CD4-positive, alpha-beta memory T cell (primary cell): ENCODE measurements around the gene ZNF414. TPM values are rescaled to one million over a fixed set of nuclear protein-coding genes. Genes with fewer than 3 reads are reported as not detected.

Source experiments
- CTCF ChIA-PET: fragments of 350-600 bp; sonication (Branson Sonifier 250); formaldehyde crosslinking; loops from one replicate; lab custom pipeline; 2021; ENCODE audit warnings: inconsistent platforms; ENCODE audit not compliant: partially characterized antibody; lab: Charles Lee
- POLR2A ChIA-PET: fragments of 350-600 bp; sonication (Branson Sonifier 250); formaldehyde crosslinking; loops from one replicate; lab custom pipeline; 2021; ENCODE audit not compliant: partially characterized antibody; lab: Charles Lee
- DNase-seq, 5 donors: peaks; one replicate each; pipeline versions ENCODE4 v3.0.0 to v3.0.0-alpha.2; 2020 to 2022; ENCODE audit warnings: mixed read lengths in 1 of 5
- H3K27ac ChIP-seq: one replicate; pipeline ENCODE4 v1.7.0; 2013; ENCODE audit warnings: low read depth, low read length
- H3K27me3 ChIP-seq: 2 replicates; pipeline ENCODE4 v1.7.0; 2013; ENCODE audit warnings: mild to moderate bottlenecking, low read length, moderate library complexity; ENCODE audit not compliant: insufficient read depth
- H3K36me3 ChIP-seq: 2 replicates; pipeline ENCODE4 v1.7.0; 2013; ENCODE audit warnings: mild to moderate bottlenecking, low read length, moderate library complexity; ENCODE audit not compliant: insufficient read depth
- H3K4me1 ChIP-seq: 2 replicates; pipeline ENCODE4 v1.7.0; 2013; ENCODE audit warnings: mild to moderate bottlenecking, low read length, moderate library complexity; ENCODE audit not compliant: insufficient read depth
- H3K4me3 ChIP-seq, 2 donors: one replicate each; pipeline ENCODE4 v1.7.0; 2013; ENCODE audit warnings: low read length in 2 of 2, mild to moderate bottlenecking in 1 of 2
- H3K9me3 ChIP-seq, 2 donors: one replicate each; pipeline ENCODE4 v1.7.0; 2013; ENCODE audit warnings: low read length in 2 of 2, control low read depth in 1 of 2; ENCODE audit not compliant: control insufficient read depth in 1 of 2
- H3K27ac Mint-ChIP-seq, 7 donors: one replicate each; pipeline ENCODE4 v1.8.0; 2020 to 2021; ENCODE audit warnings: mixed read lengths in 7 of 7, mild to moderate bottlenecking in 6 of 7, inconsistent platforms in 3 of 7, moderate library complexity in 3 of 7
- H3K27me3 Mint-ChIP-seq, 2 donors: one replicate each; pipeline ENCODE4 v1.8.0; 2020 to 2021; ENCODE audit warnings: mixed read lengths in 2 of 2
- H3K36me3 Mint-ChIP-seq, 2 donors: one replicate each; pipeline ENCODE4 v1.8.0; 2020 to 2021; ENCODE audit warnings: mixed read lengths in 2 of 2, inconsistent platforms in 1 of 2, mild to moderate bottlenecking in 1 of 2
- H3K4me1 Mint-ChIP-seq, 4 donors: one replicate each; pipeline ENCODE4 v1.8.0; 2020 to 2021; ENCODE audit warnings: mixed read lengths in 4 of 4, mild to moderate bottlenecking in 1 of 4
- H3K4me3 Mint-ChIP-seq, 8 donors: one replicate each; pipeline ENCODE4 v1.8.0; 2020 to 2021; ENCODE audit warnings: mixed read lengths in 8 of 8, mild to moderate bottlenecking in 7 of 8, moderate library complexity in 6 of 8, inconsistent platforms in 3 of 8
- H3K9me3 Mint-ChIP-seq, 8 donors: one replicate each; pipeline ENCODE4 v1.8.0; 2020 to 2021; ENCODE audit warnings: mixed read lengths in 8 of 8, mild to moderate bottlenecking in 5 of 8, inconsistent platforms in 3 of 8, moderate library complexity in 1 of 8
- intact Hi-C: fragments of 100-400 bp; cut with micrococcal nuclease; formaldehyde crosslinking; loops from one replicate; pipeline ENCODE4 v1.15.1; 2023
- polyA plus RNA-seq, 2 donors: library from polyadenylated mRNA; unstranded; fragments of 300-500 nt; fragmentation: Illumina TruSeq; gene quantifications; one replicate each; pipeline ENCODE4 v1.2.3, GENCODE V29; 2021
- total RNA-seq, 2 experiments: library from RNA; stranded (reverse); gene quantifications; one replicate each; pipeline ENCODE4 v1.2.3, GENCODE V29; 2021

ZNF414 gene
- total and polyA plus RNA-seq, 4 experiments from 2014 or later = 9.5 to 50.4 (median 35.4) TPM

- no peak overlapping the region for H3K4me3 ChIP-seq
- Mint-ChIP-seq H3K27ac (peak overlapping the region in 2 of 7 donors; percentile 42 to 65), H3K27me3 (no peaks in the 10 kb centered on the region), H3K36me3 (peaks cover 37 to 43% of the 10 kb centered on the region in 2 donors), H3K4me3 (peak overlapping the region in 1 of 8 donors; percentile 54), H3K9me3 (no peaks in the 10 kb centered on the region), H3K4me1 (peaks cover 18 to 48% (median 28%) of the 10 kb centered on the region in 4 donors)
- H3K9me3 ChIP-seq = no peaks in the 10 kb centered on the region
- H3K27ac ChIP-seq = no peak overlapping the region
- H3K27me3 ChIP-seq = no peaks in the 10 kb centered on the region
- ChIA-PET POLR2A (interaction anchor here (4.1 kb wide), 1 partner anchor 26 kb away, joined by 55 read pairs; the partner anchor contains the start of gene ZNF414), CTCF (interaction anchor here (1.3 kb wide), 1 partner anchor 89 kb away, joined by 6 read pairs; no protein-coding TSS in a partner anchor)
- DNase-seq = no peak
- peaks cover 37% of the 10 kb centered on the region for H3K36me3 ChIP-seq
- intact Hi-C loops = no loop called here
- peaks cover 38% of the 10 kb centered on the region for H3K4me1 ChIP-seq
Observed at GRCh38 chr19:8489561-8490394, 24.2 kb downstream of the ZNF414 start.

GRCh38 chr19:8488365-8488764 lies 25.6 kb downstream of the ZNF414 start:
- Mint-ChIP-seq H3K27ac (peak overlapping the region in 6 of 7 donors; percentile 5 to 93 (median 84)), H3K36me3 (peaks cover 38 to 57% of the 10 kb centered on the region in 2 donors), H3K27me3 (no peaks in the 10 kb centered on the region), H3K9me3 (no peaks in the 10 kb centered on the region), H3K4me1 (peaks cover 18 to 40% (median 24%) of the 10 kb centered on the region in 4 donors), H3K4me3 (peak overlapping the region in 1 of 8 donors; percentile 77)
- Histone ChIP-seq H3K27ac (no peak overlapping the region), H3K9me3 (no peaks in the 10 kb centered on the region), H3K27me3 (no peaks in the 10 kb centered on the region), H3K4me1 (peaks cover 29% of the 10 kb centered on the region), H3K36me3 (peaks cover 49% of the 10 kb centered on the region), H3K4me3 (no peak overlapping the region)
- CTCF ChIA-PET = interaction anchor here (1.0 to 4.6 kb wide), 8 partner anchors 7 to 98 kb away, joined by 3 to 60 read pairs (median 5); partner anchors contain the start of gene MYO1F
- no peak for DNase-seq
- intact Hi-C loops = no loop called here
- POLR2A ChIA-PET = interaction anchor here (4.1 kb wide), 1 partner anchor 28 kb away, joined by 55 read pairs; the partner anchor contains the start of gene ZNF414

GRCh38 chr19:8487137-8487851 lies 26.7 kb downstream of the ZNF414 start:
- H3K4me1 ChIP-seq = peaks cover 29% of the 10 kb centered on the region
- CTCF ChIA-PET = interaction anchor here (1.0 to 4.6 kb wide), 17 partner anchors 9 to 154 kb away, joined by 3 to 60 read pairs (median 4); partner anchors contain the start of genes MARCHF2, MYO1F and ZNF414
- no peaks in the 10 kb centered on the region for H3K27me3 ChIP-seq
- Mint-ChIP-seq H3K4me3 (peak overlapping the region; percentile 36 to 79 (median 66)), H3K4me1 (peaks cover 24 to 50% (median 29%) of the 10 kb centered on the region in 4 donors), H3K27me3 (no peaks in the 10 kb centered on the region), H3K27ac (peak overlapping the region; percentile 83 to 95 (median 89)), H3K36me3 (peaks cover 45 to 68% of the 10 kb centered on the region in 2 donors), H3K9me3 (no peaks in the 10 kb centered on the region)
- intact Hi-C loops = loop anchor here (1.0 kb wide), 2 partner anchors 19 to 91 kb away; no protein-coding TSS in a partner anchor
- H3K36me3 ChIP-seq = peaks cover 60% of the 10 kb centered on the region
- no peaks in the 10 kb centered on the region for H3K9me3 ChIP-seq
- POLR2A ChIA-PET = interaction anchor here (0.6 to 4.1 kb wide), 14 partner anchors 19 to 100 kb away, joined by 3 to 55 read pairs (median 6); partner anchors contain the start of genes HNRNPM, MARCHF2, MYO1F and ZNF414
- DNase-seq = peak; percentile 66 to 76 (median 71)
- H3K27ac ChIP-seq = peak overlapping the region; percentile 41
- H3K4me3 ChIP-seq = no peak overlapping the region

- H3K4me1 ChIP-seq = peaks cover 29% of the 10 kb centered on the region
- H3K4me1 Mint-ChIP-seq = peaks cover 25 to 54% (median 29%) of the 10 kb centered on the region in 4 donors
- no peaks in the 10 kb centered on the region for H3K27me3 Mint-ChIP-seq
- no peaks in the 10 kb centered on the region for H3K27me3 ChIP-seq
- CTCF ChIA-PET = interaction anchor here (1.2 to 4.6 kb wide), 13 partner anchors 17 to 155 kb away, joined by 3 to 60 read pairs (median 7); partner anchors contain the start of genes MARCHF2, MYO1F and ZNF414
- POLR2A ChIA-PET = interaction anchor here (1.2 to 4.1 kb wide), 11 partner anchors 19 to 100 kb away, joined by 3 to 55 read pairs (median 6); partner anchors contain the start of genes MARCHF2, MYO1F and ZNF414
- peak overlapping the region; percentile 36 to 79 (median 66) for H3K4me3 Mint-ChIP-seq
- peaks cover 63% of the 10 kb centered on the region for H3K36me3 ChIP-seq
- intact Hi-C loops = loop anchor here (1.0 kb wide), 2 partner anchors 20 to 92 kb away; no protein-coding TSS in a partner anchor
- no peak for DNase-seq
- H3K4me3 ChIP-seq = no peak overlapping the region
- H3K27ac Mint-ChIP-seq = peak overlapping the region; percentile 83 to 95 (median 89)
- peaks cover 45 to 71% of the 10 kb centered on the region in 2 donors for H3K36me3 Mint-ChIP-seq
- H3K27ac ChIP-seq = peak overlapping the region; percentile 41
- no peaks in the 10 kb centered on the region for H3K9me3 ChIP-seq
- H3K9me3 Mint-ChIP-seq = no peaks in the 10 kb centered on the region
Observed at GRCh38 chr19:8486661-8487136, 27.3 kb downstream of the ZNF414 start.

- peaks cover 36% of the 10 kb centered on the region for H3K4me1 ChIP-seq
- DNase-seq = no peak
- H3K27me3 Mint-ChIP-seq = no peaks in the 10 kb centered on the region
- intact Hi-C loops = no loop called here
- no peaks in the 10 kb centered on the region for H3K9me3 ChIP-seq
- CTCF ChIA-PET = interaction anchor here (0.9 to 4.6 kb wide), 7 partner anchors 20 to 131 kb away, joined by 3 to 60 read pairs (median 8); partner anchors contain the start of genes MARCHF2 and MYO1F
- POLR2A ChIA-PET = interaction anchor here (1.2 to 4.1 kb wide), 3 partner anchors 30 to 73 kb away, joined by 3 to 55 read pairs (median 9); partner anchors contain the start of genes MARCHF2 and ZNF414
- peak overlapping the region in 1 of 8 donors; percentile 5 for H3K4me3 Mint-ChIP-seq
- peaks cover 72% of the 10 kb centered on the region for H3K36me3 ChIP-seq
- no peak overlapping the region for H3K27ac ChIP-seq
- peaks cover 54 to 80% of the 10 kb centered on the region in 2 donors for H3K36me3 Mint-ChIP-seq
- H3K4me1 Mint-ChIP-seq = peaks cover 30 to 63% (median 39%) of the 10 kb centered on the region in 4 donors
- H3K27ac Mint-ChIP-seq = peak overlapping the region in 6 of 7 donors; percentile 23 to 85 (median 74)
- H3K4me3 ChIP-seq = no peak overlapping the region
- no peaks in the 10 kb centered on the region for H3K27me3 ChIP-seq
- H3K9me3 Mint-ChIP-seq = peaks cover 0 to 2% (median 0%) of the 10 kb centered on the region in 8 donors
Observed at GRCh38 chr19:8485561-8486371, 28.2 kb downstream of the ZNF414 start.
